Thyroid gland (tissue), 4 donors: ENCODE results near the gene PWP2. TPM values are rescaled to one million over a fixed set of nuclear protein-coding genes. Genes with fewer than 3 reads are reported as not detected.

Experiments used
- DNase-seq, 2 donors: peaks; one replicate each; pipeline ENCODE4 v3.0.0-alpha.2; 2019
- H3K27ac ChIP-seq, 3 donors: fragments of 200-600 bp; sonication (generic); 1 replicate in 2 of 3; 2 replicates in 1 of 3; pipeline ENCODE4 v1.5.1; 2016 to 2019; ENCODE audit warnings: mild to moderate bottlenecking in 1 of 3, moderate library complexity in 1 of 3
- H3K27me3 ChIP-seq: fragments of 200-600 bp; sonication (generic); one replicate; pipeline ENCODE4 v1.5.1; 2019
- H3K36me3 ChIP-seq, 2 donors: fragments of 200-600 bp; sonication (generic); one replicate each; pipeline ENCODE4 v1.5.1; 2016 to 2019
- H3K4me1 ChIP-seq, 2 donors: fragments of 200-600 bp; sonication (generic); one replicate each; pipeline ENCODE4 v1.5.1; 2017 to 2019
- H3K4me3 ChIP-seq, 3 donors: fragments of 200-600 bp; sonication (generic); replicated peaks in 1 of 3; 1 replicate in 2 of 3; 2 replicates in 1 of 3; pipeline ENCODE4 v1.5.1; 2016; ENCODE audit warnings: mild to moderate bottlenecking in 1 of 3
- H3K9me3 ChIP-seq: fragments of 200-600 bp; sonication (generic); one replicate; pipeline ENCODE4 v1.5.1; 2017
- CTCF ChIP-seq, 6 experiments: fragments of 200-600 bp in 3 of 6; fragments of 450-650 bp in 3 of 6; sonication (generic) in 3 of 6; IDR thresholded peaks; one replicate each; pipeline ENCODE4 v1.5.1; 2016 to 2019; ENCODE audit warnings: antibody characterized with exemption in 6 of 6, mild to moderate bottlenecking in 2 of 6, inconsistent platforms in 1 of 6, moderate library complexity in 1 of 6
- POLR2A ChIP-seq, 2 donors: fragments of 450-650 bp; IDR thresholded peaks; one replicate each; pipeline ENCODE4 v1.6.1; 2017; ENCODE audit warnings: antibody characterized with exemption in 2 of 2, mild to moderate bottlenecking in 2 of 2, moderate library complexity in 1 of 2
- WGBS, 2 donors: methylation state at CpG; one replicate each; pipeline ENCODE4 v1.1.5; 2017; 5-methylcytosine and 5-hydroxymethylcytosine counted together
- intact Hi-C: fragments of 100-400 bp; cut with DNase I; formaldehyde crosslinking; loops from one replicate; pipeline ENCODE4 v1.15.1; 2023
- total RNA-seq, 4 donors: library from RNA; depleted of rRNA; stranded (reverse); fragments of >200 nt; gene quantifications; one replicate each; pipeline ENCODE4 v1.2.3, GENCODE V29; 2016

Gene PWP2
- total RNA-seq, 4 donors from 2014 or later: 5.8 to 20.5 (median 7.0) TPM

- Histone ChIP-seq H3K27me3 (no peaks in the 10 kb centered on the region), H3K4me3 (no peak overlapping the region), H3K36me3 (peaks cover 3 to 20% of the 10 kb centered on the region in 2 donors), H3K9me3 (no peaks in the 10 kb centered on the region), H3K4me1 (peaks cover 12 to 17% of the 10 kb centered on the region in 2 donors), H3K27ac (no peak overlapping the region)
- DNase-seq: peak in 1 of 2 donors; percentile 22
- intact Hi-C loops: no loop called here
- WGBS, 2 donors: 81 to 82% methylated on average over 15 of the region's 15 CpGs
- TF ChIP-seq CTCF (IDR thresholded peaks at IDR 0.05): no peak
- TF ChIP-seq POLR2A (IDR thresholded peaks at IDR 0.05): no peak
These were observed 40.0 kb upstream of the PWP2 start for GRCh38 chr21:44067011-44067839.

GRCh38 chr21:44070391-44070790, 36.8 kb upstream of the PWP2 start:
- peaks cover 7 to 20% of the 10 kb centered on the region in 2 donors for H3K36me3 ChIP-seq
- no peak overlapping the region for H3K4me3 ChIP-seq
- no peaks in the 10 kb centered on the region for H3K9me3 ChIP-seq
- intact Hi-C loops: no loop called here
- TF ChIP-seq POLR2A (IDR thresholded peaks at IDR 0.05): no peak
- no peak for TF ChIP-seq CTCF (IDR thresholded peaks at IDR 0.05)
- H3K27me3 ChIP-seq: no peaks in the 10 kb centered on the region
- H3K4me1 ChIP-seq: peaks cover 12 to 17% of the 10 kb centered on the region in 2 donors
- WGBS, 2 donors: 84 to 85% methylated on average over 7 of the region's 7 CpGs
- peak overlapping the region in 1 of 3 donors; percentile 61 for H3K27ac ChIP-seq
- DNase-seq: no peak

GRCh38 chr21:44071359-44072104, 35.7 kb upstream of the PWP2 start:
- TF ChIP-seq POLR2A (IDR thresholded peaks at IDR 0.05) (no peak), CTCF (IDR thresholded peaks at IDR 0.05) (no peak)
- Histone ChIP-seq H3K4me1 (peaks cover 12 to 17% of the 10 kb centered on the region in 2 donors), H3K4me3 (no peak overlapping the region), H3K27ac (peak overlapping the region in 1 of 3 donors; percentile 61), H3K36me3 (peaks cover 10 to 23% of the 10 kb centered on the region in 2 donors), H3K9me3 (no peaks in the 10 kb centered on the region), H3K27me3 (no peaks in the 10 kb centered on the region)
- 90 to 91% methylated on average over 15 of the region's 15 CpGs for WGBS, 2 donors
- DNase-seq: no peak
- intact Hi-C loops: no loop called here

GRCh38 chr21:44072111-44072510, 35.1 kb upstream of the PWP2 start:
- H3K36me3 ChIP-seq: peaks cover 15 to 20% of the 10 kb centered on the region in 2 donors
- intact Hi-C loops: no loop called here

More at GRCh38 chr21:44072111-44072510, 35.1 kb upstream of the PWP2 start:
- Histone ChIP-seq H3K9me3 (no peaks in the 10 kb centered on the region), H3K4me3 (no peak overlapping the region), H3K27me3 (no peaks in the 10 kb centered on the region), H3K4me1 (peaks cover 12 to 17% of the 10 kb centered on the region in 2 donors), H3K27ac (no peak overlapping the region)
- TF ChIP-seq CTCF (IDR thresholded peaks at IDR 0.05) (no peak), POLR2A (IDR thresholded peaks at IDR 0.05) (no peak)
- WGBS, 2 donors: 96 to 97% methylated on average over 15 of the region's 15 CpGs
- no peak for DNase-seq
